T-cell (primary cell): ENCODE measurements around the gene TSPAN9. TPM values are rescaled to one million over a fixed set of nuclear protein-coding genes. Genes with fewer than 3 reads are reported as not detected.

Experiments
- ATAC-seq, 4 experiments: fragments of 200-7000 bp in 3 of 4; fragments of 150-1000 bp in 1 of 4; cut with Tn5 transposase; replicated peaks in 1 of 4; 1 replicate in 3 of 4; 2 replicates in 1 of 4; pipeline ENCODE4 v1.10.0; 2021; ENCODE audit warnings: moderate library complexity in 3 of 4, mild to moderate bottlenecking in 2 of 4, moderate number of reproducible peaks in 1 of 4
- CTCF ChIA-PET, 2 donors: fragments of 300-600 bp; sonication (Branson Sonifier 250); formaldehyde crosslinking; loops; one replicate each; lab custom pipeline; 2022; ENCODE audit warnings: antibody characterized with exemption in 2 of 2; lab: Charles Lee
- POLR2A ChIA-PET, 2 donors: fragments of 300-600 bp; sonication (Branson Sonifier 250); formaldehyde crosslinking; loops; one replicate each; lab custom pipeline; 2022; ENCODE audit warnings: antibody characterized with exemption in 2 of 2; lab: Charles Lee
- DNase-seq, 35 experiments: peaks; one replicate each; pipeline versions ENCODE4 v3.0.0 to v3.0.0-alpha.2; 2013 to 2023
- H3K27ac ChIP-seq: one replicate; pipeline ENCODE4 v1.5.1; 2013; ENCODE audit warnings: low read length
- H3K27me3 ChIP-seq, 2 experiments: replicated peaks in 1 of 2; 1 replicate in 1 of 2; 2 replicates in 1 of 2; pipeline versions ENCODE4 v1.6.1 to v1.7.0; 2013; ENCODE audit warnings: low read length in 1 of 2, mixed read lengths in 1 of 2; ENCODE audit not compliant: control insufficient read depth in 2 of 2, insufficient read depth in 2 of 2; ENCODE audit errors: extremely low read depth in 1 of 2
- H3K36me3 ChIP-seq, 2 donors: 1 replicate in 1 of 2; 2 replicates in 1 of 2; pipeline versions ENCODE4 v1.6.1 to v1.7.0; 2013; ENCODE audit warnings: low read length in 1 of 2; ENCODE audit not compliant: control insufficient read depth in 2 of 2, insufficient read depth in 1 of 2; ENCODE audit errors: extremely low read depth in 1 of 2
- H3K4me1 ChIP-seq, 2 experiments: 1 replicate in 1 of 2; 2 replicates in 1 of 2; pipeline versions ENCODE4 v1.6.1 to v1.7.0; 2013; ENCODE audit warnings: low read length in 2 of 2, mixed read lengths in 1 of 2; ENCODE audit not compliant: insufficient read depth in 2 of 2, control insufficient read depth in 1 of 2; ENCODE audit errors: extremely low read depth in 1 of 2
- H3K4me3 ChIP-seq, 2 donors: 1 replicate in 1 of 2; 2 replicates in 1 of 2; pipeline versions ENCODE4 v1.5.1 to v1.7.0; 2013; ENCODE audit warnings: mild to moderate bottlenecking in 2 of 2, low read length in 1 of 2, moderate library complexity in 1 of 2; ENCODE audit not compliant: control insufficient read depth in 1 of 2; ENCODE audit errors: extremely low read depth in 1 of 2
- H3K9me3 ChIP-seq: 2 replicates; pipeline ENCODE4 v1.7.0; 2013
- H3K27ac Mint-ChIP-seq, 2 donors: one replicate each; pipeline ENCODE4 v1.8.0; 2020 to 2021; ENCODE audit warnings: mild to moderate bottlenecking in 2 of 2, mixed read lengths in 2 of 2
- H3K27me3 Mint-ChIP-seq, 2 donors: one replicate each; pipeline ENCODE4 v1.8.0; 2021 to 2022; ENCODE audit warnings: mixed read lengths in 2 of 2
- H3K36me3 Mint-ChIP-seq: one replicate; pipeline ENCODE4 v1.8.0; 2021; ENCODE audit warnings: mixed read lengths
- H3K4me1 Mint-ChIP-seq, 3 donors: one replicate each; pipeline ENCODE4 v1.8.0; 2020 to 2022; ENCODE audit warnings: mixed read lengths in 3 of 3, mild to moderate bottlenecking in 1 of 3
- H3K4me3 Mint-ChIP-seq, 3 donors: one replicate each; pipeline ENCODE4 v1.8.0; 2020 to 2022; ENCODE audit warnings: mild to moderate bottlenecking in 3 of 3, mixed read lengths in 3 of 3, moderate library complexity in 3 of 3
- H3K9me3 Mint-ChIP-seq, 3 donors: one replicate each; pipeline ENCODE4 v1.8.0; 2020 to 2022; ENCODE audit warnings: mixed read lengths in 3 of 3
- WGBS: methylation state at CpG from one replicate; pipeline ENCODE4 v1.1.5; 2013; ENCODE audit warnings: missing lambda C conversion rate; ENCODE audit not compliant: insufficient coverage; 5-methylcytosine and 5-hydroxymethylcytosine counted together
- total RNA-seq, 35 experiments: library from RNA in 6 of 35; stranded (reverse) in 6 of 35; fragments of 120-200 nt in 1 of 35; gene quantifications; one replicate each; pipeline versions ENCODE4 v1.2.1 to v1.2.4 and lab custom pipeline; 2013 to 2026

Gene TSPAN9
- total RNA-seq, 5 donors from 2014 or later (not counting 1 experiment from before 2014, with no cell fraction given): 0.56 to 1.1 (median 0.70) TPM

DNA sequence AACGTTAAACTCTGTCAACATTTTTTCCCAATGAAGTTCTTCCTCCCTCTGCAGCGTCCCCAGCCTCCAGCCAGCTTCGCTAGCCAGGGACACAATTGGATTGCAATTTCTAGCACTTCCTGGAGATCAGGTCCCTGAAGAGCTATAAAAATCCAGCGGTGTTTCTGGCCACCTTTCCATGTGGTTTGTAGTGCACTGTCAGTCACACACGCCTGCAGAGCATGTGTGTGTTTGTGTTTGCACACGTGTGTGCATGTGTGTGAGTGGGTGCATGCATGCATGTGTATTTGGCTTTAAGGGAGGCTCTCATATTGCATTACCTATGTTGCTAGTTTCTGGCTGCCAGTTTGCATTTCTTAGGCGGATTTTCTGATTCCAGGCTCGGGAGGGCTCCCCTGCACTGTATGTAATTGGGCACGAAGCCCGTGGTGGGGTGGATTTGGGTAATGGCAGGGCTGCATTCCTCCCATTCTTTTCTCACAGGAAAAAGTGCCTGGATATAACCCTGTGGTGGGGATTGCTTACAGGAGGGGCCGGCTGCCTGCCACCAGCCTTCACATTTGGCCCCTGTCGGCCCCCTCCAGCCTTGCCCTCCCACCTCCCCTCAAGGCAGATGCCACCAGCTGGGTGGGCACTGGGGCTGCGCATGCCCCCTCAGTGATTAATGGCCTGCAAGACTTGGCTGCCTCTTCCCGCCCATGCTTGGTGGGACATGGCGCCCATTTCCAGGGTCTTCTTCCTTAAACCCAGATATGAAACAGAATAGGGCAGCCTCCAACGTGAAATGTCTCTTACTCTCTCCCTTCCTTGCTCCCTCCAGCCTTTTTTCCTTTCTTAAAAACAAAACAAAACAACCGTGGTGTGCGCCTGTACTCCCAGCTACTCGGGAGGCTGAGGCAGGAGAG lies 74.0 kb downstream of the TSPAN9 start:
- ChIA-PET CTCF (no interaction called here), POLR2A (no interaction called here)
- 82% methylated on average over 10 of the region's 19 CpGs for WGBS
- DNase-seq (no peak), ATAC-seq (no peak)
- peaks cover 18 to 30% of the 10 kb centered on the region in 2 donors for H3K27me3 Mint-ChIP-seq
- Histone ChIP-seq H3K27ac (no peak overlapping the region), H3K9me3 (no peaks in the 10 kb centered on the region), H3K27me3 (peaks cover 0 to 32% of the 10 kb centered on the region in 2 experiments), H3K36me3 (no peaks in the 10 kb centered on the region), H3K4me3 (no peak overlapping the region), H3K4me1 (no peaks in the 10 kb centered on the region)
- H3K36me3 Mint-ChIP-seq: no peaks in the 10 kb centered on the region
- H3K27ac Mint-ChIP-seq: no peak overlapping the region
- no peaks in the 10 kb centered on the region for H3K9me3 Mint-ChIP-seq
- H3K4me3 Mint-ChIP-seq: no peak overlapping the region
- peaks cover 0 to 4% (median 0%) of the 10 kb centered on the region in 3 donors for H3K4me1 Mint-ChIP-seq

DNA sequence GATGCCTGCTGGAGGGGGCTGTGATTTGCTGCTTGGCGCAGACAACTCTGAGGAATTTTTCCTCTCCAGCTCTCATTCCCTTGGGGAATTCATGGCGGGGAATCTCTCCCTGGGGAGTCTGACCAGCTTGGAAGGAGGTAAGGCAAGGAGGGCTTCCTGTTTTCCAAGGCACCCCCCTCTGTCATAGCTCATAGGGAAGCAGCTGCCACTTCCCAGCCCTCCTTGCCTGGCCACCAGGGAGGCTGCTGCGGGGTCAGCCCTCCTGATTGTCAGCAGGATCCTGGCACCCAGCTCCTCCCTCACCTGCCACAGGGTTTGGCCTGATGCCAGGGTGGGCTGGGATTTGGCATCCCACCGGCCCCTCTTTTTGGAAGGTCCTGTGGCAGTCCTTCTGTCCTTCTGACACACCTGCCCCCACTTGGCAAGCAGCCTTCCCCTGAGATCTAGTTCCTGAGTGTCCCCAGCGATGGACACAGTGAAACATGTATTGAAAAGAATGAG lies 74.9 kb downstream of the TSPAN9 start:
- ATAC-seq: no peak
- Mint-ChIP-seq H3K36me3 (no peaks in the 10 kb centered on the region), H3K9me3 (no peaks in the 10 kb centered on the region), H3K4me3 (no peak overlapping the region), H3K27me3 (peaks cover 14 to 21% of the 10 kb centered on the region in 2 donors), H3K27ac (no peak overlapping the region), H3K4me1 (peaks cover 0 to 4% (median 0%) of the 10 kb centered on the region in 3 donors)
- no peaks in the 10 kb centered on the region for H3K9me3 ChIP-seq
- WGBS: 43% methylated on average over 1 of the region's 5 CpGs
- DNase-seq: no peak
- H3K4me3 ChIP-seq: no peak overlapping the region
- CTCF ChIA-PET: no interaction called here
- no peak overlapping the region for H3K27ac ChIP-seq
- H3K36me3 ChIP-seq: no peaks in the 10 kb centered on the region
- POLR2A ChIA-PET: no interaction called here
- no peaks in the 10 kb centered on the region for H3K4me1 ChIP-seq
- H3K27me3 ChIP-seq: peaks cover 0 to 32% of the 10 kb centered on the region in 2 experiments

DNA sequence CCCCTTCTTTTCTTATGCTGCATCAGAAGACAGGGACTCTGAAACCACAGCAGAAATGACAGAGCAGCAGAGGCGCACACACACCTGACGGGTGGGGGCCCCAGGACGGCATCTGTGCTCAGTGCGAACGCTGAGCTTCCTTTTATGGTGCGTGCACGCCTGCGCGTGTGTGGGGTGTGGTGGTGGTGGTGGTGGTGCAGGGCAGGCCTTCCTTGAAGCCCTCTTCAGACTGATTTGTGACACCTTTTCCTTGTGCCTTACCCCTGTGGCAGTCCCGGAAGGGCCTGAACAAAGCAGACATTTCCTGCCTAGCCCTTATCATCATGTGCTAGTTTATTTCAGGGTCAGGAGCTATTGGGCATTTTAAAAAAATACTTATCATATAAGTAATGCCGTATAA lies 75.7 kb downstream of the TSPAN9 start:
- H3K36me3 ChIP-seq: no peaks in the 10 kb centered on the region
- ATAC-seq: peak in 3 of 4 experiments; percentile 37 to 55 (median 43)
- Mint-ChIP-seq H3K36me3 (no peaks in the 10 kb centered on the region), H3K4me1 (peaks cover 0 to 4% (median 0%) of the 10 kb centered on the region in 3 donors), H3K27ac (no peak overlapping the region), H3K27me3 (peaks cover 12 to 18% of the 10 kb centered on the region in 2 donors), H3K9me3 (no peaks in the 10 kb centered on the region), H3K4me3 (no peak overlapping the region)
- CTCF ChIA-PET: interaction anchor here in 1 of 2 donors (0.6 kb wide), 1 partner anchor 141 kb away, joined by 3 read pairs; no protein-coding TSS in a partner anchor
- no peaks in the 10 kb centered on the region for H3K4me1 ChIP-seq
- H3K27me3 ChIP-seq: peaks cover 0 to 30% of the 10 kb centered on the region in 2 experiments
- H3K27ac ChIP-seq: no peak overlapping the region
- no peaks in the 10 kb centered on the region for H3K9me3 ChIP-seq
- 9% methylated on average over 7 of the region's 11 CpGs for WGBS
- no peak overlapping the region for H3K4me3 ChIP-seq
- peak in 6 of 35 experiments; percentile 4 to 34 (median 6) for DNase-seq
- POLR2A ChIA-PET: no interaction called here

DNA sequence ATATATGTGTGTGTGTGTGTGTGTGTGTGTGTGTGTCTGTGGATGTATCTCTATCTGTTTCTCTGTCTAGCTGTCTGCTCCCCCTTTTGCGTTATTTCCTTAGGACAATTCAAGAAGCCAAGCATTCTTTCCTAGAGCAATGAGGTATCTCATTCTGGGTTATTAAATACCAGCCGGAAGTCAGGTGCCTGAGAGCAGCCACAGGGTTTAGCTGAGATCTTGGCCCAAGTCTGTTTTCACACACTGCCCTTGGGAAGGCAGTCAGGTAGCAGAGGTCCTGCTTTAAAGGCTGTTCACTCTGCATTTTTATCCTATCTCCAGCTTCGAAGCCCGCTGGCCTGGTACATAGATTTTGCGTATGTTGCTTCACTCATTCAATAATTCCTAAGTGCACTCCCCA lies 76.8 kb downstream of the TSPAN9 start:
- ChIA-PET POLR2A (no interaction called here), CTCF (no interaction called here)
- Mint-ChIP-seq H3K4me3 (no peak overlapping the region), H3K27ac (no peak overlapping the region), H3K9me3 (no peaks in the 10 kb centered on the region), H3K4me1 (peaks cover 0 to 4% (median 0%) of the 10 kb centered on the region in 3 donors), H3K36me3 (no peaks in the 10 kb centered on the region), H3K27me3 (peaks cover 12 to 16% of the 10 kb centered on the region in 2 donors)
- no peaks in the 10 kb centered on the region for H3K4me1 ChIP-seq
- no peak overlapping the region for H3K4me3 ChIP-seq
- ATAC-seq (no peak), DNase-seq (no peak)
- H3K27ac ChIP-seq: no peak overlapping the region
- no peaks in the 10 kb centered on the region for H3K36me3 ChIP-seq
- peaks cover 0 to 24% of the 10 kb centered on the region in 2 experiments for H3K27me3 ChIP-seq
- H3K9me3 ChIP-seq: no peaks in the 10 kb centered on the region
- 95% methylated on average over 4 of the region's 5 CpGs for WGBS

DNA sequence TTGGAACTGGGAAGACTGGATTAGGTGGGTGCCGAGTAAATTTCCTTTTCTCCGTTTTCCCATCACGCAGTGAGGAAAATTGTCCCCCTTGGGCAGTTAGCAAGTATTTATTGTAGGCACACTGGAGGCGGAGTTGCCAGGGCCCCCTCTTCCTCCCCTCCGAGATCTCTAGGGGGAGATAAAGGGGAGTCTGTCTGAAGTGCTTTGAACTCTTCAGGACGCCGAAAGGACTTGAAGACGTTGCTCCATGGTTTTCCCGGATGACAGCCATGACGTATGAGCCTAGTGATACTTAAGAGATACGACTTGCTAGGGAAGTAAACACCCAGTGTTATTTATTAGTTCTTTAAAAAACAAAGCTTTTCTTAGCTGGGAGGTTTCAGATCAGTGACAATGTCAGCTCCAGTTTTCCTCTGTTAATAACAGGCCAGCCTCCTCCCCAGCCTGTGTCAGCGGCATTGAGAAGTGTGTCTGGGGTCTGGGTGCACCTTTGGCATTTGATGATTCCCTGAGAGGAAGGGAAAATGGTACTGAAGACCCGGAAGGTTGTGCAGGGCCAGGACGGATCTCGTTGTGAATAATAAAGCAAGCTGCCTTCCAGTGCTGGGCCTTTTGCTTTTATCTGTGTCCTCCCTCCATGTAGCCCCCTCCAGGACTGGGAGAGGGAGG lies 78.7 kb downstream of the TSPAN9 start:
- Histone ChIP-seq H3K4me1 (no peaks in the 10 kb centered on the region), H3K27ac (no peak overlapping the region), H3K4me3 (no peak overlapping the region), H3K27me3 (peaks cover 0 to 18% of the 10 kb centered on the region in 2 experiments), H3K36me3 (no peaks in the 10 kb centered on the region), H3K9me3 (no peaks in the 10 kb centered on the region)
- 83% methylated on average over 1 of the region's 15 CpGs for WGBS
- DNase-seq: no peak
- POLR2A ChIA-PET: no interaction called here
- Mint-ChIP-seq H3K9me3 (no peaks in the 10 kb centered on the region), H3K27ac (no peak overlapping the region), H3K4me1 (peaks cover 0 to 4% (median 0%) of the 10 kb centered on the region in 3 donors), H3K4me3 (no peak overlapping the region), H3K27me3 (peaks cover 3 to 8% of the 10 kb centered on the region in 2 donors), H3K36me3 (no peaks in the 10 kb centered on the region)
- ATAC-seq: no peak
- CTCF ChIA-PET: no interaction called here

DNA sequence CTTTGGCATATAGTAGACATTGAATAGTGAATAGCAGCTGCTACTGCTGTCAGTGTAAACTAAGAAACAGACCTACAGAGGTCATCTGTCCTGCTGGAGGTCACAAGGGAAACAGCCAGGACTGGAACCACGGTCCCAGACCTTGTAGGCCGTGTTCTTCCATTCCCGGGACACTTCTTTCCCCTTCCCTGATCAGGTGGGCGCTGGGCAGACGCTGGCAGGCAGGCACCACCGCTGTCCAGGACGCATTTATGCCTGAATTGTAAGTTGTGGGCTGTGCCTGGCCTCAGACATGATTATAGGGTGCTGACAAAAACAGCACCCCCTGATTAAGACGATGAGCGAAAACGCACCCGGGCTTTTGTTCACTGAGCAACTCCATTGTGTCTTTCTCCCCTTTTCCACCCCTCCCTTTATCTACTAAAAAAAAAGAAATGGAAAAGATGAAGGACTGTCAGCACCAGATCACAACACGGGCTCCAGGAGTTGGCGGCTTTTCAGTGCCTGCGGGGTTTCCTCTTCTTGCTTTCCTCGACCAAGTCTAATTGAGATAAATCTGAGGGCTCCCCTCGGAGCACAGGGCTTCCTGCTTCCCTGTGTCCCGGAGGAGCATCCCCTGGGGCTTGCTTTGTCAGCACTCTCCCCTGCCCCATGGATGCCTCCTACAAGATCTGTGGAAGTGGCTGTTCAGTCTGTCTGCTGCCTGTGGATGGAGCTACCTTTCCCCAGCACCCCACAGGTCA lies 80.6 kb downstream of the TSPAN9 start:
- H3K27ac ChIP-seq: no peak overlapping the region
- no peak overlapping the region for H3K27ac Mint-ChIP-seq
- no peaks in the 10 kb centered on the region for H3K9me3 Mint-ChIP-seq
- ATAC-seq: no peak
- ChIA-PET POLR2A (no interaction called here), CTCF (no interaction called here)
- no peak overlapping the region for H3K4me3 Mint-ChIP-seq
- H3K27me3 ChIP-seq: peaks cover 0 to 14% of the 10 kb centered on the region in 2 experiments
- H3K4me1 Mint-ChIP-seq: peaks cover 0 to 2% (median 0%) of the 10 kb centered on the region in 3 donors
- no peaks in the 10 kb centered on the region for H3K36me3 Mint-ChIP-seq
- H3K4me3 ChIP-seq: no peak overlapping the region
- 78% methylated on average over 11 of the region's 17 CpGs for WGBS
- H3K9me3 ChIP-seq: no peaks in the 10 kb centered on the region
- peaks cover 0 to 2% of the 10 kb centered on the region in 2 donors for H3K27me3 Mint-ChIP-seq
- H3K36me3 ChIP-seq: no peaks in the 10 kb centered on the region
- H3K4me1 ChIP-seq: no peaks in the 10 kb centered on the region
- no peak for DNase-seq
